Activated B cell treated with CpG ODN at 0.5 μM for 24 hours (primary cell): Measurements from ENCODE around the gene CD247. TPM values are rescaled to one million over a fixed set of nuclear protein-coding genes. Genes with fewer than 3 reads are reported as not detected.

Experiments
- ATAC-seq: fragments of 200-7000 bp; cut with Tn5 transposase; one replicate; pipeline ENCODE4 v1.10.0; 2021; ENCODE audit warnings: low read depth, mild to moderate bottlenecking, moderate library complexity
- CTCF ChIA-PET: fragments of 350-600 bp; sonication (Branson Sonifier 250); formaldehyde crosslinking; loops from one replicate; lab custom pipeline; 2021; ENCODE audit warnings: antibody characterized with exemption; lab: Charles Lee
- POLR2A ChIA-PET: fragments of 350-600 bp; sonication (Branson Sonifier 250); formaldehyde crosslinking; loops from one replicate; lab custom pipeline; 2021; ENCODE audit warnings: antibody characterized with exemption; lab: Charles Lee
- DNase-seq: peaks from one replicate; pipeline ENCODE4 v3.0.0; 2022
- H3K27ac Mint-ChIP-seq: one replicate; pipeline ENCODE4 v1.8.0; 2020; ENCODE audit warnings: mixed read lengths
- H3K27me3 Mint-ChIP-seq: one replicate; pipeline ENCODE4 v1.8.0; 2021; ENCODE audit warnings: mixed read lengths
- H3K36me3 Mint-ChIP-seq: one replicate; pipeline ENCODE4 v1.8.0; 2021; ENCODE audit warnings: low read depth, mixed read lengths
- H3K4me1 Mint-ChIP-seq: one replicate; pipeline ENCODE4 v1.8.0; 2021; ENCODE audit warnings: mixed read lengths
- H3K4me3 Mint-ChIP-seq: one replicate; pipeline ENCODE4 v1.8.0; 2020; ENCODE audit warnings: mild to moderate bottlenecking, mixed read lengths
- H3K9me3 Mint-ChIP-seq: one replicate; pipeline ENCODE4 v1.8.0; 2020; ENCODE audit warnings: mixed read lengths
- CTCF ChIP-seq: fragments of 200-600 bp; IDR thresholded peaks from one replicate; pipeline ENCODE4 v1.8.0; 2022; ENCODE audit warnings: antibody characterized with exemption, mild to moderate bottlenecking
- intact Hi-C: fragments of 100-400 bp; cut with micrococcal nuclease; formaldehyde crosslinking; loops from one replicate; pipeline ENCODE4 v1.15.1; 2024
- total RNA-seq: library from RNA; stranded (reverse); gene quantifications from 2 replicates; pipeline ENCODE4 v1.2.3, GENCODE V29; 2022

The CD247 gene
- total RNA-seq, 1 donor from 2014 or later = 1.0 TPM

DNA sequence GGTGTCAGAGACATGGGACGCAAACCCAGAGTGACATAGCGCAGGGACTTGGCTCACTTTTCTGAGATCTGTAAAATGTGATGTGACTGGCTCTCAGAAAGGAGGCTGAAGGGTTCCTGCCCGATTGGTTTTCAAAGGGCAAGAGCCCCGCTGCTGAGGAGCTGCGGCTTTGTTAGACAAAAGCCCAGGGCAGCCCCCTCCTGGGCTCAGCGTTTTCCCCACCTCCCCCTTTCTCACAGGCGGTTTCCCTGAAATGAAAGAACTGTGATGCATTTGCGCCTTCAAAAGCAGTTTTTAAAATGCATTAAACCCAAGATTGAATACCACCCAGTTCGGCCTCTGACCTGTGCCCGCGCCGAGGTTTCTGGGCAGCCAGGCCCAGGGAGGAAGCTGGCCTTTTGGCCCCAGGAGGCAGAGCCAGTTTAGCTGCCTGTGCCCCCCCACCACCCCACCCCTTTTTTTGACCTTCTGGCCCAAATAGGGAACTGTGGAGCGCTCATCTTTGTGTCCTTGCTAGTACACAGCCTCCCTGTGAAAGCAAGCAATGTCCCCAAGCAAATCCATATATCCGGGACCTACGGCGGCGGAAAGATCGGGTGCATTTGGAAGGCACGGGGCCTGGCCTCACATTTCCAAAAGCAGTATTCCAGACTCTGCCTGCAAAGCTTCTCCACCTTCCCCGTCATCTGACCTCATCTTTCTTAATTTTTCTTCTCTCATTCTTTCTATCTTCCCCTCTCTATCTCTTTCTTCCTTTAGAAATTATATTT lies 28.6 kb downstream of the CD247 start:
- no peaks in the 10 kb centered on the region for H3K4me1 Mint-ChIP-seq
- intact Hi-C loops = no loop called here
- DNase-seq (no peak), ATAC-seq (no peak)
- H3K9me3 Mint-ChIP-seq = peaks cover 5% of the 10 kb centered on the region
- H3K4me3 Mint-ChIP-seq = no peak overlapping the region
- H3K27ac Mint-ChIP-seq = no peak overlapping the region
- TF ChIP-seq CTCF = no peak
- H3K27me3 Mint-ChIP-seq = peaks cover 28% of the 10 kb centered on the region
- POLR2A ChIA-PET = no interaction called here
- H3K36me3 Mint-ChIP-seq = no peaks in the 10 kb centered on the region
- CTCF ChIA-PET = no interaction called here

DNA sequence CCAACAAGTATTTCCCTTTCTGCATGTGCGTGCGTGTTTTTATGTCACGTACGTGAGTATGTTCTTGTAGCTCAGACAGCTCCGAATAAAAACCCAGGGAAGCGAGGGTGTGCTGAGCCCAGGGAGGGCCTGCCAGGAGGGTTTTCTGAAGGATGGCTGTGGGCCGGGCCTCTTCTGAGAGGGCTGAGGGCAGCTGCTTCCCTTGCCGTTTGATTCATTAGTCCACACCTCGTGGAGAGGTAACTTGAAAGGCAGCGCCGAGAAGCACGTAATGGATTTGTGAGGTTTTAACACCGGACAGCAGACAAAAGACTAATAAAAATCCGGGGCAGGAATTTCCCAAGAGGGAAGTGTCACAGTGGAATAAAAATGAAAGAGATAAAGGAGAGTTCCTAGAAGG lies 29.5 kb downstream of the CD247 start:
- DNase-seq (no peak), ATAC-seq (no peak)
- intact Hi-C loops = no loop called here
- Mint-ChIP-seq H3K4me1 (no peaks in the 10 kb centered on the region), H3K9me3 (peaks cover 5% of the 10 kb centered on the region), H3K27me3 (peaks cover 25% of the 10 kb centered on the region), H3K36me3 (no peaks in the 10 kb centered on the region), H3K27ac (no peak overlapping the region), H3K4me3 (no peak overlapping the region)
- CTCF ChIA-PET = no interaction called here
- POLR2A ChIA-PET = no interaction called here
- no peak for TF ChIP-seq CTCF

DNA sequence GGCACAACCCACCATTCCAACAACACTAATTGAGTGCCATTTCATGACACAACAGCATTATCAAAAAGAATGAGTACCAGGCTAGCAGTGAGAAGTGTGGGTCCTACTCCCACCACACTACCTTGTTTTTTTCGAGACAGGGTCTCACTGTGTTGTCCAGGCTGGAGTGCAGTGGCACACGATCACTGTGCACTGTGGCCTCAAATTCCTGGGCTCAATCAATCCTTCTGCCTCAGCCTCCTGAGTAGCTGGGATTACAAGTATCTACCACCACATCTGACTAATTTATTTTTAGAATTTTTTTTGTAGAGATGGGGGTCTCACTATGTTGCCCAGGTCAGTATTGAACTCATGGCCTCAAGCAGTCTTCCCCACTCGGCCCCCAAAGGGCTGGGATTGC lies 30.7 kb downstream of the CD247 start:
- intact Hi-C loops = no loop called here
- no peak overlapping the region for H3K27ac Mint-ChIP-seq
- POLR2A ChIA-PET = no interaction called here

GRCh38 chr1:167486090-167486824 lies 32.1 kb downstream of the CD247 start:
- ChIA-PET POLR2A (no interaction called here), CTCF (no interaction called here)
- Mint-ChIP-seq H3K27ac (no peak overlapping the region), H3K4me1 (no peaks in the 10 kb centered on the region), H3K4me3 (no peak overlapping the region), H3K36me3 (no peaks in the 10 kb centered on the region), H3K27me3 (peaks cover 17% of the 10 kb centered on the region), H3K9me3 (no peaks in the 10 kb centered on the region)
- no peak for TF ChIP-seq CTCF
- intact Hi-C loops = no loop called here
- DNase-seq (no peak), ATAC-seq (no peak)

More for the DNA sequence above, 30.7 kb downstream of the CD247 start:
- no peak for TF ChIP-seq CTCF
- no peak overlapping the region for H3K4me3 Mint-ChIP-seq
- ATAC-seq (no peak), DNase-seq (no peak)
- peaks cover 21% of the 10 kb centered on the region for H3K27me3 Mint-ChIP-seq
- CTCF ChIA-PET = no interaction called here
- no peaks in the 10 kb centered on the region for H3K4me1 Mint-ChIP-seq
- H3K36me3 Mint-ChIP-seq = no peaks in the 10 kb centered on the region
- H3K9me3 Mint-ChIP-seq = peaks cover 5% of the 10 kb centered on the region

GRCh38 chr1:167484726-167485502 lies 33.4 kb downstream of the CD247 start:
- ATAC-seq = no peak
- Mint-ChIP-seq H3K27me3 (peaks cover 17% of the 10 kb centered on the region), H3K4me3 (no peak overlapping the region), H3K4me1 (no peaks in the 10 kb centered on the region), H3K9me3 (no peaks in the 10 kb centered on the region), H3K36me3 (no peaks in the 10 kb centered on the region), H3K27ac (no peak overlapping the region)
- DNase-seq = no peak
- CTCF ChIA-PET = no interaction called here
- intact Hi-C loops = loop anchor here (1.0 kb wide), 1 partner anchor 27 kb away; no protein-coding TSS in a partner anchor
- no peak for TF ChIP-seq CTCF
- POLR2A ChIA-PET = no interaction called here
